Stimulated activated memory B cell treated with anti-CD40 and anti-IgM and Interleukin-4, amounts not matched to agents 10 μg/mL and 1 μg/mL and 100 μg/mL, for 72 hours (primary cell): ENCODE data around the gene KCNAB1.
A peak's percentile ranks its signal among the peaks of the same experiment; 100 is the strongest.

Source experiments
- ATAC-seq: fragments of 150-1000 bp; cut with Tn5 transposase; 2 replicates; pipeline ENCODE4 v1.10.0; 2021
- H3K27ac Mint-ChIP-seq: one replicate; pipeline ENCODE4 v1.8.0; 2022; ENCODE audit warnings: mild to moderate bottlenecking, mixed read lengths
- H3K27me3 Mint-ChIP-seq: one replicate; pipeline ENCODE4 v1.8.0; 2022; ENCODE audit warnings: mixed read lengths
- H3K36me3 Mint-ChIP-seq: one replicate; pipeline ENCODE4 v1.8.0; 2022; ENCODE audit warnings: mixed read lengths
- H3K4me1 Mint-ChIP-seq: one replicate; pipeline ENCODE4 v1.8.0; 2022; ENCODE audit warnings: mixed read lengths
- H3K4me3 Mint-ChIP-seq: one replicate; pipeline ENCODE4 v1.8.0; 2022; ENCODE audit warnings: mild to moderate bottlenecking, moderate library complexity, mixed read lengths
- H3K9me3 Mint-ChIP-seq: one replicate; pipeline ENCODE4 v1.8.0; 2022; ENCODE audit warnings: mixed read lengths

KCNAB1 gene

GRCh38 chr3:156290924-156291271, 170.5 kb downstream of the KCNAB1 start:
- H3K27me3 Mint-ChIP-seq, result peaks cover 78% of the 10 kb centered on the region
- H3K36me3 Mint-ChIP-seq, result no peaks in the 10 kb centered on the region
- H3K4me1 Mint-ChIP-seq, result no peaks in the 10 kb centered on the region
- H3K27ac Mint-ChIP-seq, result no peak overlapping the region
- no peaks in the 10 kb centered on the region for H3K9me3 Mint-ChIP-seq
- no peak for ATAC-seq
- H3K4me3 Mint-ChIP-seq, result no peak overlapping the region

GRCh38 chr3:156291272-156292123, 171.1 kb downstream of the KCNAB1 start:
- Mint-ChIP-seq H3K4me3 (peak overlapping the region; percentile 13), H3K27me3 (peaks cover 84% of the 10 kb centered on the region), H3K9me3 (no peaks in the 10 kb centered on the region), H3K36me3 (no peaks in the 10 kb centered on the region), H3K27ac (no peak overlapping the region), H3K4me1 (no peaks in the 10 kb centered on the region)
- peak; percentile 57 for ATAC-seq

DNA sequence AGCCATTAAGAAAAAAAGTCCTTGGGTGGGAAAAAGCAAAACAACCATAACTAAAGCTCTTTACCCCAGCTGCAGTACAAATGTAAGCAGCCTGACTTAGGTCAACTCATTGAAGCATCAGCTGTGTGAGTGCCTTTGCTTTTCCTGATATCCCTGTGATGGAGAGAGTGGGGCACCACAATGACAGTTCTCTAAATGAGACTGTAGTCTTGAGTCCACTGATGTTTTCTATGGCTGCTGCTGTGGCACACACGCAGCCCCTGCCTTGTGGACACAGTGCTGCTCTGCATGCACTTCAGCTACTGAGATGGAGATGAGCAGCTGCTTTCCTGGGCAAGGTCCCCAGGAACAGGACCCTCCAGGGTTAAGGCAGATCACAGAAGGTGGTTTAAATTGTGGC, 173.2 kb downstream of the KCNAB1 start:
- no peaks in the 10 kb centered on the region for H3K9me3 Mint-ChIP-seq
- H3K4me1 Mint-ChIP-seq, result no peaks in the 10 kb centered on the region
- no peak overlapping the region for H3K4me3 Mint-ChIP-seq
- no peak for ATAC-seq
- no peak overlapping the region for H3K27ac Mint-ChIP-seq
- H3K36me3 Mint-ChIP-seq, result no peaks in the 10 kb centered on the region
- peaks cover 79% of the 10 kb centered on the region for H3K27me3 Mint-ChIP-seq

DNA sequence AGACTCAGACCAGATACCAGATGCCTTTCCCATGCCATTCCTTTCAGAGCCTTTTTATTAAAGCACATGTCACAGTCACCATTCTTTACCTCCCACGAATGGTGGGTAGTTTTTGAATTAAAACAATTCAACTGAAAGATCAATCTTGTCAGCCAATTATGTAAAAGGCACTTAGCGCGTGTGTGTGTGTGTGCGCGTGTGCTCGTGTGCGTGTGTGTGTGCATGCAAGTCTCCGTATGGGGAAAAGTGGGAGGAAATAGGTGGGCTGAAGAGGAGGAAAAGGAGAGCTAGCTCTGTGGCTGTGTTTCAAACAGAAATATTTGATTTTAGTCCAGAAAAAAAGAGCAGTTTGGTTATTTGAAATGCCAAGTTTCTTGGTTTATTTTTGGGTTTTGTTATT, 177.2 kb downstream of the KCNAB1 start:
- no peak overlapping the region for H3K27ac Mint-ChIP-seq
- no peaks in the 10 kb centered on the region for H3K4me1 Mint-ChIP-seq
- no peaks in the 10 kb centered on the region for H3K36me3 Mint-ChIP-seq
- no peaks in the 10 kb centered on the region for H3K9me3 Mint-ChIP-seq
- H3K27me3 Mint-ChIP-seq, result peaks cover 48% of the 10 kb centered on the region
- no peak overlapping the region for H3K4me3 Mint-ChIP-seq
- no peak for ATAC-seq

GRCh38 chr3:156298014-156298413, 177.6 kb downstream of the KCNAB1 start:
- no peaks in the 10 kb centered on the region for H3K4me1 Mint-ChIP-seq

DNA sequence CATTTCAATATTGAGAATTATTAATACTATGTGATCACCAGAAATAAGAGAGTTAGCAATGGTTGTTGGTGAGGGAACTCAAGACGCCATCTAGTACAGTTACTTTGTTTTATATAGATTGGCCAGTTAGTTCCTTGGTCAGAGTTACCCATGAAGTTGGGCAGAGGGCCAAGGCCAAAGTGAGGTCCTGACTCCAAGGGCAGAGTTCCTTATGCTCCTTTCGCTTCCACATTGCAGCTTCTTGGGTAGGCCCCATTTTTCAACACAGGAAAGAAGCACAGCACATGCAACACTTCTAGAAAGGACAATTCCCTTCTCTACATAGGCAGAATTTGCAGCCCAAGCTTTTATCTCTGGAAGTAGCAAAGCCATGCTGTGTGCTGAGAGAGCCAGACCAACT, 178.6 kb downstream of the KCNAB1 start:
- ATAC-seq, result no peak
- Mint-ChIP-seq H3K9me3 (no peaks in the 10 kb centered on the region), H3K27me3 (peaks cover 34% of the 10 kb centered on the region), H3K36me3 (no peaks in the 10 kb centered on the region), H3K27ac (no peak overlapping the region), H3K4me3 (no peak overlapping the region), H3K4me1 (no peaks in the 10 kb centered on the region)

More at GRCh38 chr3:156298014-156298413, 177.6 kb downstream of the KCNAB1 start:
- no peak overlapping the region for H3K27ac Mint-ChIP-seq
- ATAC-seq, result no peak
- no peaks in the 10 kb centered on the region for H3K9me3 Mint-ChIP-seq
- peaks cover 44% of the 10 kb centered on the region for H3K27me3 Mint-ChIP-seq
- no peaks in the 10 kb centered on the region for H3K36me3 Mint-ChIP-seq
- no peak overlapping the region for H3K4me3 Mint-ChIP-seq

DNA sequence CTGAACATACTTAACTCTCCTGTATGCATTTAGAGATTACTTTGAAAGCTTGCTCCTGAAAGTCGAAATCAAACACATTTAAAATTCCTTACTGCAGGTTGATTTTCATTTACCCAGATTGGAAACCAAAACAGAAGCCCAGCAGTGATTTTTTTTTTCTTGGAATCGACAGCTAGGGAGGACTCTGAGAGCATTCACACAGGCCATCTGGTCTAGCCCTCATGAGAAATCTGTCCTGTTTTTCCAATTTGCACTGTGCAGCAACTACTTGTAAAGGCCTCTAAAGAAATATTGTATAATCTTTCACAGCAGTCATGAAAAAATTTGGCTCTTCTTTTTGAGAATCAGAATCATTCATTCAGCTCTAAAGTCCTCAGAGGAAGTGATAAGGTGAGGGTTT, 179.2 kb downstream of the KCNAB1 start:
- Mint-ChIP-seq H3K36me3 (no peaks in the 10 kb centered on the region), H3K9me3 (no peaks in the 10 kb centered on the region), H3K4me1 (no peaks in the 10 kb centered on the region), H3K27me3 (peaks cover 33% of the 10 kb centered on the region), H3K4me3 (no peak overlapping the region), H3K27ac (no peak overlapping the region)
- no peak for ATAC-seq

GRCh38 chr3:156300371-156300770, 180.0 kb downstream of the KCNAB1 start:
- peaks cover 33% of the 10 kb centered on the region for H3K27me3 Mint-ChIP-seq

DNA sequence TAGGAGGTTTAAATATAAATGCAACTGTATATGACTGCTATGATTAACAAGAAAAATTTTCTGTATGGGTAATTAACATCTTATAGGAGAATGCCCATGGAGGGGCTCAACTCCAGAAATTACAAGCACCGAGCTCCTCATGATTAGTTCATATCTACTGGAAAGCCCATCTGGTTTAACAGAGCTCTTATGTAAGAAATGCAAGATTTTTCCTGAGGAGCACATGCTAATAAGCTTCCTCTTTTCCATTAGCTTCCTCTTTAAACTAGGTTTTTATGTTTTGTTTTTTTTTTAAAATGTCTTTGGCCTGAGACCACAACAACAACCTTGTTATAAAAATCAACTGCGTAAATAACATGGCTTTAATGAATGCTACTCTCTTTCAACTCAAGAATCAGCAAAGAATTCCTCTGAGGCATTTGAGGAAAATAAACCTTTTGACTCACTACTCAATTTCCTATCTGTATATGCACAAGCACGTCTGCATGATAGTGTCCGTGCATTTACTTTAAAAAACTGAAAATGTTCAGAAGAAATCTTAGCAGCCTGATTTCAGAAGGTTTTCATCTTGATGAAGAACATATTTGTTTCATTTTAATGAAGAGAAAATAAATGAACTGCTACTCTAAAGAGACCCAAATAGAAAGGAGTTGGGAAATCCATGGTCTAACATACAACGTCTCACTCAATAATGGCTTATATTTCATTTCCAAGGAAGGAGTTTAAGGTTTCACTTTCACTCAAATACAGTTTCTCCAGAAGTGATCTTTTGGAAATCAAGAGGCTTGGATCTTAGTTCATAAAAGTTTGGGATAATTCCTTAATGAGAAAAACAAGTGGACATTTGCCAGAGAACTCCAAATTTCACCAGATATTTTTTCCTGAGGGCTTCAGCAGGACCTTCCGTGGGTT, 180.8 kb downstream of the KCNAB1 start:
- H3K9me3 Mint-ChIP-seq, result no peaks in the 10 kb centered on the region
- H3K4me1 Mint-ChIP-seq, result no peaks in the 10 kb centered on the region
- peaks cover 27% of the 10 kb centered on the region for H3K27me3 Mint-ChIP-seq
- no peak for ATAC-seq
- no peak overlapping the region for H3K27ac Mint-ChIP-seq
- no peaks in the 10 kb centered on the region for H3K36me3 Mint-ChIP-seq
- H3K4me3 Mint-ChIP-seq, result no peak overlapping the region

More at GRCh38 chr3:156300371-156300770, 180.0 kb downstream of the KCNAB1 start:
- Mint-ChIP-seq H3K27ac (no peak overlapping the region), H3K4me1 (no peaks in the 10 kb centered on the region), H3K36me3 (no peaks in the 10 kb centered on the region), H3K4me3 (no peak overlapping the region), H3K9me3 (no peaks in the 10 kb centered on the region)
- ATAC-seq, result no peak

DNA sequence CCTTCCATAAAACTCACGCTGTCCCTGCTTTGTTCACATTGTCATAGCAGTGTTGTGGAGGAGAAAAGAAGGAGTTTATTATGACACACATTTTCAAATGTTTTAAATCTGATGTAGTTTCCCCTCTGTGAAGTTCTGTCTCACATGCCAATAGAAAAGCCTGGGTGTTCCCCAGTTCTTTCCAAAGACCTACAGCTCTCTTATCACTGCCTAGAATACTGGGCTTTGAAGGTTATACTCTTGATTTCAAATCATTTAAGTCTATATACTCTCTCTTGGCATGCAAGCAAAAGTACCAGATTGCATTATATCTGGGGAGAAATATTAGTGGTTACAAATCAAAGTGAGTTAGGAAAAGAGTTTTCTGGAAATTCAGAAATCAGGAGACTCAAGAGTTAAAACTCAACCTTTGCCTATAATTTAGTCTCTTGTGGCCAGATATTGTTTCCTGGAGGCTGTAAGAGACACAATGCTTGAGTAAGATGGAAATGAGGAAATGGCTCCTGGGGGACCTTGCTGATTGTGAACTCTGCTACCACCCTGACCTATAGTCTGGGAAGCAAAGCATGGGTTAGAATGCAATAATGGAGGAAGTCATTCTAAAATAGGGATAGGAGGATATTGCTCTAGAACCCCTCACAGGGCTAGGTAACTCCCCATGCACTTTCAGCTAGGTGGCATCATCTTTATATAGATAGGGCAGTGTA, 182.8 kb downstream of the KCNAB1 start:
- Mint-ChIP-seq H3K36me3 (no peaks in the 10 kb centered on the region), H3K4me1 (no peaks in the 10 kb centered on the region), H3K27ac (no peak overlapping the region), H3K27me3 (peaks cover 8% of the 10 kb centered on the region), H3K4me3 (no peak overlapping the region), H3K9me3 (no peaks in the 10 kb centered on the region)
- ATAC-seq, result no peak

DNA sequence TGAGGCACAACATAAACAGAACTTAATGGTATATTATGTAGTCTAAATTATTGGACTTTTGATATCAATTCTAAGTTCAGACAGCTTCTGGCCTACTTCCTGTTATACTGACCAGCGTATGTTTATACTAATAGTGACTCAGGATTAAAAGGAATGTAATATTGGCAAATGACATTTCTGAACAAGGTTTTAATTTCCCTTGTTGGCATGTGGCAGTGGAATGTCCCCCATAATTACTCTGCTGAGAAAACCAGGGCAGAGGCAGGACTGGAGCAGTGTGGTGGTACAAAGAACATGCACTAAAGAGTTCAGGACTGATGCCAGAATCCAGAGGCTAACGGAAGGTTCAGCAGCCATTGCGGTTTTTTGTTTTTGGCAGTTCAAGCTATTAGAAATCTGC, 184.0 kb downstream of the KCNAB1 start:
- H3K27ac Mint-ChIP-seq, result no peak overlapping the region
- H3K27me3 Mint-ChIP-seq, result peaks cover 8% of the 10 kb centered on the region
- ATAC-seq, result no peak
- H3K4me3 Mint-ChIP-seq, result no peak overlapping the region
- no peaks in the 10 kb centered on the region for H3K9me3 Mint-ChIP-seq
- no peaks in the 10 kb centered on the region for H3K36me3 Mint-ChIP-seq
- no peaks in the 10 kb centered on the region for H3K4me1 Mint-ChIP-seq

- H3K27me3 Mint-ChIP-seq, result peaks cover 10% of the 10 kb centered on the region
- H3K4me1 Mint-ChIP-seq, result no peaks in the 10 kb centered on the region
- no peak for ATAC-seq
- no peak overlapping the region for H3K27ac Mint-ChIP-seq
- no peak overlapping the region for H3K4me3 Mint-ChIP-seq
- no peaks in the 10 kb centered on the region for H3K9me3 Mint-ChIP-seq
- H3K36me3 Mint-ChIP-seq, result no peaks in the 10 kb centered on the region
Observed at GRCh38 chr3:156305672-156306071, 185.3 kb downstream of the KCNAB1 start.

- Mint-ChIP-seq H3K27ac (no peak overlapping the region), H3K9me3 (no peaks in the 10 kb centered on the region), H3K4me1 (no peaks in the 10 kb centered on the region), H3K4me3 (no peak overlapping the region), H3K36me3 (no peaks in the 10 kb centered on the region), H3K27me3 (peaks cover 20% of the 10 kb centered on the region)
- ATAC-seq, result no peak
Observed at GRCh38 chr3:156307704-156308103, 187.3 kb downstream of the KCNAB1 start.

DNA sequence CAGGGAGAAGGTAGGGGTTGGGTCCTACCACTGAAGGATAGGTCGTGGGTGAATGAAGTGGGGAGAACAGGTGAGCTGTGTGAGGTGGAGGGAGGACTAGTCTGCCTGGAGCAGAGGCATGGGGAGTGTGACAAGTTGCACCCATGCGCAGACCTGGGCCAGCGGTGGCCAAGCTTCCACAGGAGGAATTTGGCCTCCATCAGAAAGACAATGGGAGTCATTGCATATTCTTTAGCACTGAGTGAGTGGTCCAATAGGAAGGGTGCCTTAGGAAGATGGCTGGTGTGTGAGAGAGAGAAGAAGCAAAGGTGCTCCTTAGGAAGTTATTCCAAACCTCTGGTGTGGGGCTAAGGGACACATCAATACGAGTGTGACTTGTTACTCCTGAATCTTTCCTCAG, 191.1 kb downstream of the KCNAB1 start:
- Mint-ChIP-seq H3K27me3 (peaks cover 24% of the 10 kb centered on the region), H3K9me3 (no peaks in the 10 kb centered on the region), H3K4me1 (no peaks in the 10 kb centered on the region), H3K36me3 (no peaks in the 10 kb centered on the region), H3K4me3 (no peak overlapping the region), H3K27ac (no peak overlapping the region)
- no peak for ATAC-seq

DNA sequence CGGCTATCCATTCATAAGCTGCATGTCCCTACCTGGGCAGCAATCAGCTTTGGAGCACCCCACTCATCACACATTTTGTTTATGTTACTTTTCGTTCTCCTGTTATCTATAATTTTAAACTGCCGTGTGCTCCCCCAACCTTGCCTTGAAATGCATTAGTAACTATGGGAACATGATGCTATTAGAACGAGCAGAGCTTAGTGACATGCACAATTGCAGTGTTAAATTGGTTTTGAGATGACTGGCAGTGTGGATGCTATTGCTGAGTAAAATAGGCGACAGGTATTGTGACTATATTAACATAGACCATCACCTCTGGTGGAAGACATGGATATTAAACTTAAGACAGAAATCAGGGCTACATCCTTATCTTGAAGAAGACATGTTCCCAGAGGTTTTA, 191.6 kb downstream of the KCNAB1 start:
- Mint-ChIP-seq H3K27me3 (peaks cover 28% of the 10 kb centered on the region), H3K4me3 (no peak overlapping the region), H3K27ac (no peak overlapping the region), H3K4me1 (no peaks in the 10 kb centered on the region), H3K9me3 (no peaks in the 10 kb centered on the region), H3K36me3 (no peaks in the 10 kb centered on the region)
- no peak for ATAC-seq
